Skeletal muscle tissue (tissue), 4 donors: ENCODE data around the gene GTF2H4. TPM values are rescaled to one million over a fixed set of nuclear protein-coding genes. Genes with fewer than 3 reads are reported as not detected.
A peak's percentile ranks its signal among the peaks of the same experiment; 100 is the strongest.
"Not testable (repeated sequence)": the region's sequence is repeated elsewhere in the genome, so short reads cannot be mapped to it uniquely, and the experiment has no call there.

ENCODE experiments used
- H3K27ac ChIP-seq: one replicate; pipeline ENCODE4 v1.7.0; 2013; ENCODE audit warnings: mild to moderate bottlenecking, low read depth, low read length, inconsistent platforms
- H3K27me3 ChIP-seq, 3 donors: one replicate each; pipeline ENCODE4 v1.7.0; 2013; ENCODE audit warnings: low read length in 3 of 3; ENCODE audit not compliant: control insufficient read depth in 3 of 3, insufficient read depth in 3 of 3
- H3K36me3 ChIP-seq, 3 donors: one replicate each; pipeline ENCODE4 v1.7.0; 2013; ENCODE audit warnings: low read length in 3 of 3; ENCODE audit not compliant: control insufficient read depth in 3 of 3, insufficient read depth in 3 of 3
- H3K4me1 ChIP-seq, 3 donors: one replicate each; pipeline ENCODE4 v1.7.0; 2013; ENCODE audit warnings: low read length in 3 of 3, mild to moderate bottlenecking in 3 of 3; ENCODE audit not compliant: control insufficient read depth in 3 of 3, insufficient read depth in 3 of 3
- H3K4me3 ChIP-seq, 3 donors: one replicate each; pipeline ENCODE4 v1.7.0; 2013; ENCODE audit warnings: low read length in 3 of 3
- H3K9ac ChIP-seq, 3 donors: one replicate each; pipeline ENCODE4 v1.7.0; 2013; ENCODE audit warnings: low read length in 3 of 3, mild to moderate bottlenecking in 3 of 3, moderate library complexity in 2 of 3, low read depth in 1 of 3
- H3K9me3 ChIP-seq, 3 donors: one replicate each; pipeline ENCODE4 v1.7.0; 2013; ENCODE audit warnings: low read length in 3 of 3; ENCODE audit not compliant: control insufficient read depth in 3 of 3
- total RNA-seq: library from RNA; depleted of rRNA; stranded (reverse); fragments of >200 nt; gene quantifications from one replicate; pipeline ENCODE4 v1.2.3, GENCODE V29; 2014
- donor health status: Osteomylitis.

GTF2H4 gene
- total RNA-seq = 7.3 TPM

DNA sequence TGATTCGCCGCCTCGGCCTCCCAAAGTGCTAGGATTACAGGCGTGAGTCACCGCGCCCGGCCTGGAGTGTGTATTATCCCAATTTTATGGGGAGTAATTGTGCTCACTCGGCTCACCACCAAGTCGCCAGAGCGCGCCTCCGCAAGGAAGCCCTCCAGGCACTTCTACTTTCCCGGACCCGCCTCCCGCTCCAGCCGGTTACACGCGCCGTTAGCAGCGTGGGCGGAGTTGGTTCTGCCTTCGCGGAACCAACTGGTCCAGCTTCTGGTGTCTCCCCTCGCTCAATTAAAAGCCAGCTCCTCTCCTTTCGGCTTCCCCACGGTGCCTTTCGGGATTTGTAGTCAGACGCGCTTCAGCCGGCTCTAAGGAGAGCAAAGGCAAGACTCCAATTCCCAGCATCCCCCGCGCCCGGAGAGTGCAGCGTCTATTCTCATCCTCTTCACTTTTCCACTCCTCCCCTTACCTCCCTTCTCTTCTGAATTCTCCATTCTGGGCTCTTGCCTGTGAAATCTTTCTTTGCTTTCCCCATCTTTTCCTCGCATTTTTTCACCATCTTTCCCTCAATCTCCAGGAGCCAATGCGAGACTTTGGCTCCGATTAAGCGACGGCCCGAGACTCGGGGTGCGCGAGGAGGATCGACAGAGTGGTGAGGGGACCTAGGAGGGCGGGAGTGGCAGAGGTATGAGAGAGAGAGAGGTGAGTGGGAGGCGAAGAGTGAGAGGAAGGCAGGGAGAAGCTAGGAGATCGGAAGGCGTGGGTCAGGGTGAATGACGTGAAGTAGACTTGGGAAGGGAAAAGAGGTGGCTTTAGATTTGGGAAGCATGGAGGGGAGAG, at the start of gene GTF2H4:
Gene GTF2H4 (plus strand): TSS at position 450 of the 834 bp plus-strand sequence.
- H3K27ac ChIP-seq = peak within 1 kb of the TSS; percentile 55
- no peaks in the 10 kb centered on the region for H3K9me3 ChIP-seq
- H3K4me3 ChIP-seq = peak within 1 kb of the TSS; percentile 94 to 98 (median 94)
- H3K9ac ChIP-seq = peak within 1 kb of the TSS; percentile 84 to 94 (median 88)
- H3K27me3 ChIP-seq = no peaks in the 10 kb centered on the region
- peaks cover 10 to 12% (median 10%) of the 10 kb centered on the region in 3 donors for H3K4me1 ChIP-seq
- H3K36me3 ChIP-seq = peaks cover 19 to 32% (median 29%) of the 10 kb centered on the region in 3 donors

DNA sequence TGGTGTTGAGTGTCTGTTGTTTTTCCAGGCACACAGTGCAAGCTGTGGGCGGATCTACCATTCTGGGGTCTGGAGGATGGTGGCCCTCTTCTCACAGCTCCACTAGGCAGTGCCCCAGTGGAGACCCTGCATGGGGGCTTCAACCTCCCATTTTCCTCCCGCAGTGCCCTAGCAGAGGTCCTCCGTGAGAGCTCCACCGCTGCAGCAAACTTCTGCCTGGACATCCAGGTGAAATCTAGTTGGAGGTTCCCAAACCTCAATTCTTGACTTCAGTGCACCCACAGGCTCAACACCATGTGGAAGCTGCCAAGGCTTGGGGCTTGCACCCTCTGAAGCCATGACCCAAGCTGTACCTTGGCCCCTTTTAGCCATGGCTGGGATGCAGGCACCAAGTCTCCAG, 48.3 kb upstream of the GTF2H4 start:
- H3K9ac ChIP-seq, H3K9me3 ChIP-seq, H3K27me3 ChIP-seq, H3K27ac ChIP-seq, H3K4me3 ChIP-seq, H3K4me1 ChIP-seq, H3K36me3 ChIP-seq: not testable (repeated sequence)

DNA sequence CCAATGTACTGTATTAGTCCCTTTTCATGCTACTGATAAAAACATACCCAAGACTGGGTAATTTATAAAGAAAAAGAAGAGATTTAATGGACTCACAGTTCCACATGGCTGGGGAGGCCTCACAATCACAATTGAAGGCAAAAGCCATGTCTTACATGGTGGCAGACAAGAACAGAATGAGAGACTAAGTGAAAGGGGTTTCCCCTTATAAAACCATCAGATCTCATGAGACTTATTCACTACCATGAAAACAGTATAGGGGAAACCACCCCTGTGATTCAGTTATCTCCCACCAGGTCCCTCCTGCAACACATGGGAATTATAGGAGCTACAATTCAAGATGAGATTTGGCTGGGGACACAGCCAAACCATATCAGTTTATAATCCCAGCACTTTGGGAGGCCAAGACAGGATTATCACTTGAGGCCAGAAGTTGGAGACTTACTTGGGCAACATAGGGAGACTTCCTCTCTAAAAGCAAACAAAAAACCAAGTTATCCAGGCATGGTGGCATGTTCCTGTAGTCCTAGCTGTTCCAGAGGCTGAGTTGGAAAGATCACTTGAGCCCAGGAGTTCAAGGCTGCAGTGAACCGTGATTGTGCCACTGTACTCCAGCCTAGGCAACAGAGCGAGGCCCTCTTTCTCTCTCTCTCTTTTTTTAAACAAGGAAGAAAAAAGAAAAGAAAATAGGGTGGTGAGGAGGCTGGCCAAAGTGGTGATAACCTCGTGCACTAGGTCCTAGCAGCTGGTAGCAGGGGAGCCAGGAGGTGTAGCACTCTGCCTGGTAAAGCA, 46.6 kb upstream of the GTF2H4 start:
- Histone ChIP-seq H3K36me3 (no peaks in the 10 kb centered on the region), H3K4me3 (no peak overlapping the region), H3K4me1 (peaks cover 0 to 5% (median 3%) of the 10 kb centered on the region in 3 donors), H3K9ac (no peak overlapping the region), H3K9me3 (no peaks in the 10 kb centered on the region), H3K27ac (no peak overlapping the region), H3K27me3 (no peaks in the 10 kb centered on the region)

DNA sequence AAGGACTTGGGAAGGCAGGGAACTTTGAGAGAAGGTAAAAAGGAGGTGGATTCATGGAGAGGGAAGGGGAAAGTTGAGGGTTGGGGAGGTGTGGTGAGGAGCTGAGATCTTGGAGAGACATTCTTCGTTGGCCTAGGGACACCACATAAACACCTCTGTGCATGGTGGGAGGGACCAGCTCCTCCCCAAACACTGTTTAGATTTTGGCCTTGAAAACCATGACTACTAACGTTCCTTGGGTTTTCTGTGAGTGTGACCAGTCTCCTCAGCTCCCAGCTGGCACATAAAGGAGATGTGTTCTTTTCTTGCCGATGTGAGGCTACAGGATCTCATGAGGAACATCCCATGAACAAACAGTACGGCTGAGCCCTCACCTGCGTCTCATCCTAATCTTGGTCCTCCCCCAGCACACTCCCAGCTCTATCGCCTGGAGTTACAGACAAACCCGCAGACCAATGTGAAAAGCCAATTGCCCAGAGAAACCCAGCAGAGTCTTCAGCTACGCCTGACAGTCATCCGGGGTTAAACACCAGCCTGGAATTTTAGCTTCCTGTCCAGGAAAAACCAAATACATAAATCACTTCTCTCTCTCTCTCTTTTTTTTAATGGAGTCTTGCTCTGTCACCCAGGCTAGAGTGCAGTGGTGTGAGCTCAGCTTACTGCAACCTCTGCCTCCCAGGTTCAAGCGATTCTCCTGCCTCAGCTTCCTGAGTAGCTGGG, 45.7 kb upstream of the GTF2H4 start:
- no peaks in the 10 kb centered on the region for H3K4me1 ChIP-seq
- H3K27ac ChIP-seq = no peak overlapping the region
- H3K9me3 ChIP-seq = no peaks in the 10 kb centered on the region
- no peaks in the 10 kb centered on the region for H3K36me3 ChIP-seq
- peak overlapping the region in 1 of 3 donors; percentile 3 for H3K9ac ChIP-seq
- no peak overlapping the region for H3K4me3 ChIP-seq
- no peaks in the 10 kb centered on the region for H3K27me3 ChIP-seq

DNA sequence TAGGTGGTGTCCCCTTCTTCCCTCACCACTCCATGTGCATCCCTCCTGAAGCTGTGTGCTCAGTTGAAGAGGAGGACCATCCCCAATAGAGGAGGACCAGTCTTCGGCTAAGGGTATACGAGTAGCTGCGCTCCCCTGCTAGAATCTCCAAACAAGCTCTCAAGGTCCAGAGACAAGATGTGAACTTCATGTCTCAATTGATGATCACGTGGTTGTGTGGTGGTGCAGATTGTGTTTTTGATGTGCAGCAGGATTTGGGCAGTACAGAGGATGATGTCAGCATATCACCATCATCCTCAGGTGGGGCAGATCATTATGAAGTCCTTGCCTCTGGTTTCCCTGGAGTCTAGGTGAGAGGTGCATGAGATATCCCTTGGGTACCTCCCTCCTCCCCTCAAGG, 43.7 kb upstream of the GTF2H4 start:
- H3K9ac ChIP-seq = no peak overlapping the region
- H3K27ac ChIP-seq = no peak overlapping the region
- H3K36me3 ChIP-seq = no peaks in the 10 kb centered on the region
- no peaks in the 10 kb centered on the region for H3K9me3 ChIP-seq
- H3K27me3 ChIP-seq = no peaks in the 10 kb centered on the region
- H3K4me1 ChIP-seq = no peaks in the 10 kb centered on the region
- no peak overlapping the region for H3K4me3 ChIP-seq

DNA sequence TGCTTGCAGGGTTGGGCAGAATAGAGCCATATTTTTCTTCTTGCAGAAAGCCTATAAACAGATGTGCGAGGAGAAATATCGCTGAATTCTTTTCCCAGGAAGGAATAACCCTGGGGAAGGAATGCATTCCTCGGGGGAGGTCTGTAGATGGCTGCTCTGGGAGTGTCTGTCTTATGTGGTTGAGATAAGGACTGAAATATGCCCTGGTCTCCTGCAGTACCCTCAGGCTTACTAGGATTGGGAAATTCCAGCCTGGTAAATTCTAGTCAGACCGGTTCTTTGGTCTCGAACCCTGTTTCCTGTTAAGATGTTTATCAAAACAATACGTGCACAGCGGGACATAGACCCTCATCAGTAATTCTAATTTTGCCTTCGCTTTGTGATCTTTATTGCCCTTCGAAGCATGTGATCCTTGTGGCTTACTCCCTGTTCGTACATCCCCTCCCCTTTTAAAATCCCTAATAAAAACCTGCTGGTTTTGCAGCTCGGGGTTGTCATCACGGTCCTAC, 38.7 kb upstream of the GTF2H4 start:
- H3K27me3 ChIP-seq, H3K27ac ChIP-seq, H3K9ac ChIP-seq, H3K4me3 ChIP-seq, H3K4me1 ChIP-seq, H3K9me3 ChIP-seq, H3K36me3 ChIP-seq: not testable (repeated sequence)

DNA sequence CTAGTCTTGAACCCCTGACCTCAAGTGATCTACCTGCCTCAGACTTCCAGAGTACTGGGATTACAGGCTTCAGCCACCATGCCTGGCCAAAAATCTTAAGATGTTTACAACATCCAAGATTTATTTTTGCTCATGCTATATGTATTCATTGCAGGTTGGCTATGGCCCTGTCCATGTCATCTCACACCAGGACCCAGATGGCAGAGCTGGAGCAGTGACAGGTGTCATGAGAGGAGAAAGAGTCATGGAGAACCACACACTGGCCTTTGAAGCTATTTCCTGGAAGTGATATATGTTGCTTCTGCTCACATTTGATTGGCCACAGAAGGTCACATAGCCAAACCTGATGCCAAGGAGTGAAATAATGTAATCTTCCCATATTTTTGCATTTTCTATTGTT, 37.5 kb upstream of the GTF2H4 start:
- Histone ChIP-seq H3K27me3 (no peaks in the 10 kb centered on the region), H3K9me3 (no peaks in the 10 kb centered on the region), H3K4me1 (peaks cover 0 to 2% (median 0%) of the 10 kb centered on the region in 3 donors), H3K36me3 (no peaks in the 10 kb centered on the region), H3K27ac (no peak overlapping the region), H3K9ac (no peak overlapping the region), H3K4me3 (no peak overlapping the region)

DNA sequence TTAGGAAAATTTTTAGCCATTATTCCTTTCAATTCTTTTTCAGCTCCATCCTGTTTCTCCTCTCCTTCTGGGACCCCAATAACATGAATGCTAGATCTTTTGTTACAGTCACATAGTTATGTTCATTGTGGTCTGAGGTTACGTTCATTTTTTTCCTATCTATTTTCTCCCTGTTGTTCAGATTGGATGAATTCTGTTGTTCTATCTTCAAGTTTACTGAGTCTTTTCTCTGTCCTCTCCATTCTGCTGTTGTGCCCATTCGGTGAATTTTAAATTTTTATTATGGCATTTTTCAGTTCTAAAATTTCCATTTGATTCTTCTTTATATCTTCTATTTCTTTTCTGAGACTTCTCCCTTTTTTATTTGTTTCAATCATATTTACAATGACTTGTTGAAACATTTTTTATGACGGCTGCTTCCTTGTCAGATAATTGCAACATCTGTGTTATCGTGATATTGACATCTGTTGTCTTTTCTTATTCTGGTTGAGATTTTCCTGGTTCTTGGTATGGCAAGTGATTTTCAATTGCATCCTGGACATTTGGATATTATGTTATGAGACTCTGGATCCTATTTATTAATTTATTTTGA, 36.3 kb upstream of the GTF2H4 start:
- H3K4me1 ChIP-seq = peaks cover 4 to 9% (median 4%) of the 10 kb centered on the region in 3 donors
- H3K4me3 ChIP-seq = no peak overlapping the region
- H3K9me3 ChIP-seq = no peaks in the 10 kb centered on the region
- no peaks in the 10 kb centered on the region for H3K36me3 ChIP-seq
- H3K27me3 ChIP-seq = no peaks in the 10 kb centered on the region
- H3K27ac ChIP-seq = no peak overlapping the region
- H3K9ac ChIP-seq = no peak overlapping the region

DNA sequence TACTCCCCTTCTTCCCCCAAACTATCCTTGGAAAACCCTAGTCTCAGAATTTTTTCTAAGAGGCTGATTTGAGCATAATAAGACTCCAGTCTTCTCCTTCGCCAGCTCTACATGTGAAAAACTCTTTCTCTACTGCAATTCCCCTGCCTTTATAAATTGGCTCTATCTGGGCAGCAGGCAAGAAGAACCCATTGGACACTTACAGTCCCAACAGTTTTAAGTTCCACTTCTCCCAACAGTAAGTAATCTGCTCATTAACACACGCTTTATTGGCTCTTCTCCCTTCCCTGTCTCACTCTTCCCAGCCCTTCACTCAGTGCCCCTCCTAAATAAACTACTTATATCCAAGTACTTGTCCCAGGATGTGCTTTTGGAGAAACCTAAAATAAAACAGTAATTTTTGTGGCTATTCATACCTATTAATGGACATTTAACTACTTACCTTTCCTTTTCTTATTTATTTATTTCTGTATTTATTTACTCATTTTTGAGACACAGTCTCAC, 34.8 kb upstream of the GTF2H4 start:
- Histone ChIP-seq H3K27me3 (no peaks in the 10 kb centered on the region), H3K9me3 (no peaks in the 10 kb centered on the region)

More for the DNA sequence above, 34.8 kb upstream of the GTF2H4 start:
- Histone ChIP-seq H3K4me1 (peaks cover 13 to 21% (median 17%) of the 10 kb centered on the region in 3 donors), H3K36me3 (no peaks in the 10 kb centered on the region), H3K4me3 (no peak overlapping the region), H3K9ac (no peak overlapping the region), H3K27ac (no peak overlapping the region)
